Sigmoid colon (tissue), 7 donors: ENCODE results near the gene BRSK2. TPM values are rescaled to one million over a fixed set of nuclear protein-coding genes. Genes with fewer than 3 reads are reported as not detected.

ENCODE experiments used
- DNase-seq: peaks from one replicate; pipeline ENCODE4 v3.0.0-alpha.2; 2019
- H3K27ac ChIP-seq, 4 donors: fragments of 200-600 bp; sonication (generic); one replicate each; pipeline ENCODE4 v1.5.1; 2016 to 2019; ENCODE audit warnings: mild to moderate bottlenecking in 1 of 4
- H3K27me3 ChIP-seq, 3 donors: fragments of 200-600 bp; sonication (generic); one replicate each; pipeline ENCODE4 v1.5.1; 2019; ENCODE audit warnings: mild to moderate bottlenecking in 1 of 3
- H3K36me3 ChIP-seq, 4 donors: fragments of 200-600 bp; sonication (generic); one replicate each; pipeline ENCODE4 v1.5.1; 2016 to 2019
- H3K4me1 ChIP-seq, 4 donors: fragments of 200-600 bp; sonication (generic); one replicate each; pipeline ENCODE4 v1.5.1; 2017 to 2019
- H3K4me3 ChIP-seq, 4 donors: fragments of 200-600 bp; sonication (generic); one replicate each; pipeline ENCODE4 v1.5.1; 2017 to 2019; ENCODE audit warnings: mild to moderate bottlenecking in 2 of 4, moderate library complexity in 1 of 4
- H3K9me3 ChIP-seq, 4 donors: fragments of 200-600 bp in 3 of 4; sonication (generic) in 3 of 4; one replicate each; pipeline versions ENCODE4 v1.5.1 to v1.6.1; 2013 to 2019
- CTCF ChIP-seq, 4 experiments: fragments of 450-650 bp in 3 of 4; fragments of 200-600 bp in 1 of 4; IDR thresholded peaks; one replicate each; pipeline ENCODE4 v1.5.1; 2016 to 2019; ENCODE audit warnings: antibody characterized with exemption in 4 of 4, mild to moderate bottlenecking in 3 of 4, moderate library complexity in 2 of 4
- EP300 ChIP-seq, 4 donors: sonication (generic); formaldehyde crosslinking; IDR thresholded peaks; one replicate each; pipeline ENCODE4 v1.6.1; 2017; ENCODE audit warnings: antibody characterized with exemption in 4 of 4
- POLR2A ChIP-seq, 2 donors: fragments of 450-650 bp; IDR thresholded peaks; one replicate each; pipeline ENCODE4 v1.6.1; 2016; ENCODE audit warnings: antibody characterized with exemption in 2 of 2, mild to moderate bottlenecking in 2 of 2, moderate library complexity in 2 of 2
- POLR2AphosphoS5 ChIP-seq, 4 donors: sonication (generic); formaldehyde crosslinking; IDR thresholded peaks; one replicate each; pipeline ENCODE4 v1.6.1; 2017; ENCODE audit warnings: antibody characterized with exemption in 4 of 4
- WGBS, 2 donors: extraction: QIAGEN DNeasy Blood & Tissue Kit; methylation state at CpG; one replicate each; pipeline ENCODE4 v1.1.7; 2013; 5-methylcytosine and 5-hydroxymethylcytosine counted together
- intact Hi-C: fragments of 100-400 bp; cut with DNase I; formaldehyde crosslinking; loops from one replicate; pipeline ENCODE4 v1.15.1; 2023
- polyA plus RNA-seq, 3 donors: library from polyadenylated mRNA; stranded (reverse); fragments of 200-250 nt; gene quantifications; one replicate each; pipeline ENCODE4 v1.2.3, GENCODE V29; 2013
- total RNA-seq, 4 donors: library from RNA; depleted of rRNA; stranded (reverse); fragments of >200 nt; gene quantifications; one replicate each; pipeline ENCODE4 v1.1.0, GENCODE V29; 2016
- donor health status: healthy with polysubstance abuse.
- donor health status: Bipolar disorder and iron deficiency.
- donor health status: healthy.

BRSK2 gene
- total and polyA plus RNA-seq, 7 donors: 1.7 to 3.2 (median 1.9) TPM; not detected in 2

- Histone ChIP-seq H3K36me3 (no peaks in the 10 kb centered on the region), H3K4me3 (peak overlapping the region; percentile 41 to 55 (median 48)), H3K4me1 (peaks cover 0 to 49% (median 45%) of the 10 kb centered on the region in 4 donors), H3K9me3 (no peaks in the 10 kb centered on the region), H3K27me3 (no peaks in the 10 kb centered on the region), H3K27ac (peak overlapping the region; percentile 86 to 94 (median 94))
- DNase-seq: no peak
- TF ChIP-seq EP300 (IDR thresholded peaks at IDR 0.05) (no peak), CTCF (IDR thresholded peaks at IDR 0.05) (no peak), POLR2AphosphoS5 (IDR thresholded peaks at IDR 0.05) (no peak), POLR2A (IDR thresholded peaks at IDR 0.05) (no peak)
- WGBS, 2 donors: 30 to 70% methylated on average over 14 of the region's 14 CpGs
- intact Hi-C loops: loop anchor here (5.0 kb wide), 1 partner anchor 113 kb away; the partner anchor contains the start of gene DUSP8
Measured at GRCh38 chr11:1459219-1459575, 69.5 kb downstream of the BRSK2 start.

GRCh38 chr11:1459764-1460395, 70.1 kb downstream of the BRSK2 start:
- Histone ChIP-seq H3K4me3 (peak overlapping the region; percentile 41 to 55 (median 48)), H3K4me1 (peaks cover 0 to 49% (median 45%) of the 10 kb centered on the region in 4 donors), H3K9me3 (peaks cover 0 to 2% (median 0%) of the 10 kb centered on the region in 4 donors), H3K27ac (peak overlapping the region; percentile 86 to 94 (median 94)), H3K36me3 (peaks cover 0 to under 1% (median 0%) of the 10 kb centered on the region in 4 donors), H3K27me3 (no peaks in the 10 kb centered on the region)
- WGBS, 2 donors: 35 to 58% methylated on average over 29 of the region's 29 CpGs
- intact Hi-C loops: loop anchor here (2.0 to 10.0 kb wide), 5 partner anchors 23 to 925 kb away; partner anchors contain the start of gene DUSP8
- no peak for DNase-seq
- TF ChIP-seq POLR2AphosphoS5 (IDR thresholded peaks at IDR 0.05) (peak in 2 of 4 donors; percentile 10 to 11), CTCF (IDR thresholded peaks at IDR 0.05) (no peak)

GRCh38 chr11:1460396-1460985, 70.8 kb downstream of the BRSK2 start:
- peaks cover 0 to 2% (median 0%) of the 10 kb centered on the region in 4 donors for H3K9me3 ChIP-seq
- peak; percentile 95 for DNase-seq

GRCh38 chr11:1460986-1461825, 71.5 kb downstream of the BRSK2 start:
- TF ChIP-seq CTCF (IDR thresholded peaks at IDR 0.05) (no peak), EP300 (IDR thresholded peaks at IDR 0.05) (no peak), POLR2A (IDR thresholded peaks at IDR 0.05) (peak in 1 of 2 donors; percentile 10), POLR2AphosphoS5 (IDR thresholded peaks at IDR 0.05) (peak in 3 of 4 donors; percentile 53 to 75 (median 65))
- WGBS, 2 donors: 47 to 68% methylated on average over 50 of the region's 50 CpGs
- Histone ChIP-seq H3K9me3 (peaks cover 0 to 2% (median 0%) of the 10 kb centered on the region in 4 donors), H3K4me1 (peaks cover 0 to 49% (median 45%) of the 10 kb centered on the region in 4 donors), H3K4me3 (peak overlapping the region; percentile 41 to 55 (median 48)), H3K27me3 (no peaks in the 10 kb centered on the region), H3K36me3 (peaks cover 0 to 9% (median 0%) of the 10 kb centered on the region in 4 donors), H3K27ac (peak overlapping the region; percentile 86 to 94 (median 94))
- peak; percentile 92 for DNase-seq
- intact Hi-C loops: loop anchor here (2.0 to 10.0 kb wide), 4 partner anchors 22 to 924 kb away; no protein-coding TSS in a partner anchor

More at GRCh38 chr11:1460396-1460985, 70.8 kb downstream of the BRSK2 start:
- Histone ChIP-seq H3K27me3 (no peaks in the 10 kb centered on the region), H3K4me1 (peaks cover 0 to 49% (median 45%) of the 10 kb centered on the region in 4 donors), H3K27ac (peak overlapping the region; percentile 86 to 94 (median 94)), H3K36me3 (peaks cover 0 to 7% (median 0%) of the 10 kb centered on the region in 4 donors), H3K4me3 (peak overlapping the region; percentile 41 to 55 (median 48))
- WGBS, 2 donors: 42 to 65% methylated on average over 44 of the region's 44 CpGs
- no peak for TF ChIP-seq POLR2A (IDR thresholded peaks at IDR 0.05)
- TF ChIP-seq POLR2AphosphoS5 (IDR thresholded peaks at IDR 0.05): peak; percentile 66 to 82 (median 74)
- peak in 1 of 4 donors; percentile 82 for TF ChIP-seq EP300 (IDR thresholded peaks at IDR 0.05)
- intact Hi-C loops: loop anchor here (2.0 to 10.0 kb wide), 4 partner anchors 22 to 924 kb away; no protein-coding TSS in a partner anchor
